Measurements from ENCODE around the gene SPTLC2. TPM values are rescaled to one million over a fixed set of nuclear protein-coding genes. Genes with fewer than 3 reads are reported as not detected.

SPTLC2 gene
- total RNA-seq, 1 donor from 2014 or later, result 60.2 TPM

GRCh38 chr14:77509366-77509765 is 107.1 kb downstream of the SPTLC2 start:
- no peak for DNase-seq (ENCODE audit: low read depth in 2 of 2)

DNA sequence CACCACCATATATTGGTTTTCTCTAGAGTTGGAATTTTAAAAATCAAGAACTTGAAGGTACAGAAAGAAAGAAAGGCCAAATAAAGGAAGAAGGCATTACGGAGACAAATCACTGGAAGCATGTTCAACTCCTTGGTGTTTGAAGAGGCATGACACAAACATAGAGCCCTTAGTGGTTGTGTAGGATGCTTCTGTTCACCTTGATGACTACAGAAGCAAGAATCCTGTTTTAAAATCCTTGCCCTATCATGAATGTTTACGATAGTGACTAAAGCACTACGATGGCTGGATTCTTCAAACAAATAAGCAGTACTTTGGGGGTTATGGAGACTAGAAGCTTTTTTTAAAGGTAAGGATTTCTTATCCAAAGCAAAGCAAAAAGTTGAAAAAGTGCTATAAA is 107.6 kb downstream of the SPTLC2 start:
- DNase-seq (ENCODE audit: low read depth in 2 of 2), result no peak

DNA sequence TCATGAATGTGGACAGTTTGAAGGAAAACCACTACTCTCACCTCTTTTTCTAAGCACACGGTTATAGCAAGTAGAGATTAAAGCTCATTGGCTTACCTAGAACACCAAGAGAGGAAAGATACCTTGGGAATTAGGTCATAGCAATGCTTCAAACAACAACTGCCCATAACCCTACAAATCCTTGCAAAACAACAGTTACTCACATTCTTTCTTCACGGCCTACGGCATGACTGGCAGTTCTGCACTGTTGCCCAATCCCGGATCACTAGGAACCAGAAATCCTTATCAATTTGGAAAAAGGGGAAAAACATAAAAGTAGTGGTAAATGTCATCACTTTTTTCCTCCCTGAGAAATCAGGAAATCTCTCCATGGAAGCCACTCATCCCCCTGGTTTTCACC is 108.2 kb downstream of the SPTLC2 start:
- DNase-seq (ENCODE audit: low read depth in 2 of 2), result no peak

- DNase-seq (ENCODE audit: low read depth in 2 of 2), result no peak
Measured at GRCh38 chr14:77507762-77508161, 108.7 kb downstream of the SPTLC2 start.

DNA sequence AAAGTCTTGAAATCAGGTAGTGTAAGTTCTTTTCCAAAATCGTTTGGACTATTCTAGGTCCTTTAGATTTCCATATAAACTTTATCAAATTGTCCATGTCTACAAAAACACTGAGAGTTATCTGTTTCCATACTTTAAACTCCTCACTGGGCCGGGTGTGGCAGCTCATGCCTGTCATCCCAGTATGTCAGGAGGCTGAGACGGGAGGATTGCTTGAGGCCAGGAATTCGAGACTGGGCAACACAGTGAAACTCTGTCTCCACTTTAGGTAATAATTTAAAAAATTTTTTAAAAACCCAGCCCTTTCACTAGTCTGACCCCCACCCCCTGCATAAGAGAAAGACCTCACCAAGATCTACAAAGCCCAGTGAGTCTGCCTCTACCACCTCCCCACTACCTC is 111.4 kb downstream of the SPTLC2 start:
- no peak for DNase-seq (ENCODE audit: low read depth in 2 of 2)

DNA sequence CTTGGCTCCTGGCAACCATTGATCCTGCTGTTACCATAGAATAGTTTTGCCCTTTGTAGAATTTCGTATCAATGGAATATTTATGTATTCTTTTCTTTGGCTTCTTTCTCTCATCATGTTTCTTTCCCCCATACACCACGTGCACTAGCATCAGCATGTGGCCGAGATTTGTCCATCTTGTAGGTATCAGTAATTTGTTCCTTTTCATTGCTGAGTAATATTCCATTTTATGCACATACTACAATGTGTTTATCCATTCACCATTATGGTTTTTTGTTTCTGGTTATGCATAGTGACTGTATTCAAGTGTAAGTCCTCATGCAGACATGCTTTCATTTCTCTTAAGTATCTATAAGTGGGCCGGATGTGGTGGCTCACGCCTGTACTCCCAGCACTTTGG is 113.3 kb downstream of the SPTLC2 start:
- no peak for DNase-seq (ENCODE audit: low read depth in 2 of 2)

DNA sequence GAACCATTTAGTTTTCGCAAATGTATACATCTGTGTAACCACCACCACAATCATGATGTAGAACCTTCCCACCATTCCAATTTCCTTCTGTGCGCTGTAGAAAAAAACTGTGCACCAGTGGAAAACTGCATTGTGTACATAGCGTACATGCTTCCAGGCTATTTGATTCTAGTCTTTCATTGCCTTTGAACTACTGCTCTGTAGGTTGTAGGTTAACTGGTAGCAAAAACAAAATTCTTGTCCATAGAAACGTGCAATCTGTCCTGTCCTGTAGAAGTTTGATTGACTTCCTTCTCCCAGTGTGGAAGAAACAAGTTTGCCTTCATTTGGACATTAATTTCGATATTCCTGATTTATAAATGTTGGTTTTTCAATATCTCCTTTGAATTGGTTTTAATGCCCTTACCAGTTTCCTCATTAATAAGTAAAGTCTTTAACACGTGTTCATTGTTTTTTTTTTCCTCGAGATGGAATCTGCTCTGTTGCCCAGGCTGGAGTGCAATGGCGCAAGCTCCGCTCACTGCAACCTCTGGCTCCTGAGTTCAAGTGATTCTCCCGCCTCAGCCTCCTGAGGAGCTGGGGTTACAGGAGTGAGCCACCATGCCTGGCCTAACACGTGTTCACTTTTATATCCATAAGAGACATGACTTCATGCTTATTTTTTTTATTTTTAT is 114.2 kb downstream of the SPTLC2 start:
- no peak for DNase-seq (ENCODE audit: low read depth in 2 of 2)

DNA sequence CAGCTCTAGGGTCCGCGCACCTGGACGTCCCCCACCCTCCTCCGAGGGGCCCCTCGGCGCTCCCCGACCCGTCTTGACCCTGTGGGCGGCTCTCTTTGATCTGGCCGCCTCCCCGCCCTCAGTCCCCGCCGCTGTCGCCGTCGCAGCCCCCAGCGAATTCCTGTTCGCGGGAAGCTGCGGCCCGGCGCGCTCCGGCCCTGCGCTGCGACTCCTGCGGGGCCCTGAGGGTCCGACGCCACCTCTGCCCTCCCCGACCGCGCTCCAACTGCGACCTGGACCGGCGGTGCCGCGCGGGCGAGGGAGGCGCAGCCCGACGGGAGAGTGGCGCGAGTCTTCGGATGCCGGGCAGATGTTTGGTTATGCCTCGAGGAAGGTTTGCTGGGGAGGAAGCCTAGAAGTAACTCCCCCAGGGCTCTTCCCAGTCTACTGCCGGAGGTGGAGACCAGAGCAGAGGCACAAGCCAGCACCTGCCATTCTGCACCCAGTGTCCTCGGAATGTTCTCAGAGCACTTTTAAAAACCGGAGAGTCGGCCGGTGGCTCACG is 117.4 kb downstream of the SPTLC2 start:
- no peak for DNase-seq (ENCODE audit: low read depth in 2 of 2)

GRCh38 chr14:77498120-77498979 is 118.1 kb downstream of the SPTLC2 start, which contains the start of gene ISM2:
TSS of gene ISM2 (minus strand) at chr14:77498816. CDS start at chr14:77498793, 23 bp downstream.
- peak in 1 of 2 donors; percentile 45 for DNase-seq (ENCODE audit: low read depth in 2 of 2)

DNA sequence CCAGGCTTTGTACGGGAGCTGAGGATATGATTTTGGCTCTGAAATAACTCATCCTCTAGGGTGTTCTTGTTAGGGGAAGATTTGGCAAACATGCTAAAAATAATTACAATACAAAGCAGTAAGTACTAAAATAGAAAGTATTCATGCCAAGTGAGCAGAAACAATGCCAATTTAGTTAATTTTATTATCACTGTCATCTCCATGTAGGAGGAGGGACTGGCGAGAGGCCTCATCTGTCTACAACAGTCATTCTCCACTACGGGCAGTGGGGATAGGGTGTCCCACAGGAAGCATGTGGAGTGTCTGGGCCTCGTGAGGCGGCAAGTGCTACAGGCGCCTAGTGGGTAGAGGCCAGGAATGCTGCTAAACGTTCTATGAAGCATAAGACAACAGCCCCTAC is 121.1 kb downstream of the SPTLC2 start:
- no peak for DNase-seq (ENCODE audit: low read depth in 2 of 2)

- no peak for DNase-seq (ENCODE audit: low read depth in 2 of 2)
Measured at GRCh38 chr14:77491056-77491455, 125.4 kb downstream of the SPTLC2 start.

- no peak for DNase-seq (ENCODE audit: low read depth in 2 of 2)
Measured at GRCh38 chr14:77490347-77490986, 126.0 kb downstream of the SPTLC2 start.

DNA sequence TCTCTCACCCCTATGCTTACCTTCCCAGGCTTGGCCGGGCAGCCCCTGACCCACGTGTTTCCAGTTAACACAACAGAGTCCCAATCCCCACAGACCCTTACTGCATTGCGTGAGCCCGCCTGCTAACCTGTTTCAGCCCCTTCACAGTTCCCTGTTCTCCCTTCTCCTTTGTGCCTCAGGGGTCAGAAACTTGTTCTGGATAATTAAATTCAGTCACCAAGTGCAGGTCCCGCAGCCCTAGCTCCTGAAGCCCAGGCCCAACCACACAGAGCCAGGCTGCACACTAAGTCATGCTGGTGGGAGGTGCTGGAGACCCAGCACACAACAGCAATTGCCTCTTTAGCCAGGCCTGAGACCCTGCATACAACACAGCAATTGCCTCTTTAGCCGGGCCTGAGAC is 127.4 kb downstream of the SPTLC2 start:
- no peak for DNase-seq (ENCODE audit: low read depth in 2 of 2)

GRCh38 chr14:77488558-77488957 is 127.9 kb downstream of the SPTLC2 start:
- no peak for DNase-seq (ENCODE audit: low read depth in 2 of 2)

- DNase-seq (ENCODE audit: low read depth in 2 of 2), result no peak
Measured at GRCh38 chr14:77485901-77486678, 130.3 kb downstream of the SPTLC2 start.

- no peak for DNase-seq (ENCODE audit: low read depth in 2 of 2)
Measured at GRCh38 chr14:77485256-77485655, 131.2 kb downstream of the SPTLC2 start.

DNA sequence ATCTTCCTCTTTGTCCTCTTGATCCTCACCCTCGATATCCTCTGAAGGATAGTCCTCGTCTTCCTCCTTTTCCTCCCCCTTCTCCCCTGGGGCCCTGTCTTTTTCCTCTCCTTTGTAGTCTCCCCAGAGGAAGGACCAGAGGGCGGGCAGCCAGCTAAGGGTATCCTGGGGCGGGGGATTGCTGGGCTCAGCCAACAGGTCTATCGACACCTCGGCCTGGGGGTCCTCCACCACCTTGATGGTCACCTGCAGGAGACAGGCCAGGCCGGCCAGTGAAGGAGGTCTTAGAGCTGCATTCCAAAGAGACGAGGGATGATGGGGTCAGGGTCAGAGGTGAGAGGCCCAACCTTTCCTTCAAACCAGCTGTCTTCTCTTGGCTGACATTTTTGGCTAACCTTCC is 134.0 kb downstream of the SPTLC2 start:
- DNase-seq (ENCODE audit: low read depth in 2 of 2), result no peak

DNA sequence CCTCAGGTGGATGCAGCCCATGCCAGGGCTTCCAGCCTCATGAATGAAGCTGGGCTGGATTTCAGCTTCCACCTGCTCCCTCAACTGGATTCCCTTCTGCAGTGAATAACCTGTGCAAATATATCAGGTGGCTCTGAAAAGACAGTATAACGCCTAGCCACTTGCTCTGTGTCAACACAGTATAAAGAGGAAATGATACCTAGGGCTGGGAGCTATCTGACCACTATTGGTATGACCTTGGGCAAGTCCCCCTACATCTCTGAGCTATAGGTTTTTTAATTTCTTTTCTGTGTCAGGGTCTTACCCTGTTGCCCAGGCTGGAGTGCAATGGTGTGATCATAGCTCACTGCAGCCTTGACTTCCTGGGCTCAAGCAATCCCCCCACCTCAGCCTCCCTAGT is 137.6 kb downstream of the SPTLC2 start:
- DNase-seq (ENCODE audit: low read depth in 2 of 2), result no peak

- no peak for DNase-seq (ENCODE audit: low read depth in 2 of 2)
Measured at GRCh38 chr14:77478029-77478428, 138.4 kb downstream of the SPTLC2 start.

- no peak for DNase-seq (ENCODE audit: low read depth in 2 of 2)
Measured at GRCh38 chr14:77475432-77476115, 140.9 kb downstream of the SPTLC2 start.
